RPMI8226 (cell line): ENCODE data around the gene LOXL1.

Source experiments
- DNase-seq: peaks from one replicate; pipeline ENCODE4 v3.0.0-alpha.2; 2015

LOXL1 gene

GRCh38 chr15:73900095-73900712, 26.1 kb upstream of the LOXL1 start:
- DNase-seq: peak; percentile 48

GRCh38 chr15:73901126-73901810, 25.0 kb upstream of the LOXL1 start:
- DNase-seq: no peak

- no peak for DNase-seq
These were observed 23.9 kb upstream of the LOXL1 start for GRCh38 chr15:73902121-73903020.

- no peak for DNase-seq
These were observed 22.0 kb upstream of the LOXL1 start for GRCh38 chr15:73904026-73904815.

- no peak for DNase-seq
These were observed 20.9 kb upstream of the LOXL1 start for GRCh38 chr15:73905225-73905827.

- DNase-seq: no peak
These were observed 19.8 kb upstream of the LOXL1 start for GRCh38 chr15:73906346-73907034.

- no peak for DNase-seq
These were observed 19.2 kb upstream of the LOXL1 start for GRCh38 chr15:73907035-73907408.

GRCh38 chr15:73908030-73908821, 18.0 kb upstream of the LOXL1 start:
- peak; percentile 88 for DNase-seq

GRCh38 chr15:73908822-73909122, 17.5 kb upstream of the LOXL1 start:
- no peak for DNase-seq

- DNase-seq: no peak
These were observed 16.6 kb upstream of the LOXL1 start for GRCh38 chr15:73909651-73910050.

GRCh38 chr15:73910522-73911303, 15.5 kb upstream of the LOXL1 start:
- no peak for DNase-seq

GRCh38 chr15:73912030-73912596, 14.1 kb upstream of the LOXL1 start:
- DNase-seq: no peak

- DNase-seq: no peak
These were observed 12.1 kb upstream of the LOXL1 start for GRCh38 chr15:73914145-73914544.

GRCh38 chr15:73915082-73915481, 11.2 kb upstream of the LOXL1 start:
- no peak for DNase-seq

- DNase-seq: no peak
These were observed 7.5 kb upstream of the LOXL1 start for GRCh38 chr15:73918784-73919183.

- DNase-seq: no peak
These were observed 6.6 kb upstream of the LOXL1 start for GRCh38 chr15:73919706-73920105.

GRCh38 chr15:73921254-73921925, 4.9 kb upstream of the LOXL1 start:
- DNase-seq: no peak

- no peak for DNase-seq
These were observed 3.8 kb upstream of the LOXL1 start for GRCh38 chr15:73922186-73923151.
